ENCODE data around the gene STH.
"Not testable (repeated sequence)": the region's sequence is repeated elsewhere in the genome, so short reads cannot be mapped to it uniquely, and the experiment has no call there.

STH gene

GRCh38 chr17:46007461-46007965 is 8.5 kb downstream of the STH start:
- DNase-seq (ENCODE audit: low spot score): no peak

- DNase-seq (ENCODE audit: low spot score): no peak
Measured at GRCh38 chr17:46008591-46008990, 9.5 kb downstream of the STH start.

DNA sequence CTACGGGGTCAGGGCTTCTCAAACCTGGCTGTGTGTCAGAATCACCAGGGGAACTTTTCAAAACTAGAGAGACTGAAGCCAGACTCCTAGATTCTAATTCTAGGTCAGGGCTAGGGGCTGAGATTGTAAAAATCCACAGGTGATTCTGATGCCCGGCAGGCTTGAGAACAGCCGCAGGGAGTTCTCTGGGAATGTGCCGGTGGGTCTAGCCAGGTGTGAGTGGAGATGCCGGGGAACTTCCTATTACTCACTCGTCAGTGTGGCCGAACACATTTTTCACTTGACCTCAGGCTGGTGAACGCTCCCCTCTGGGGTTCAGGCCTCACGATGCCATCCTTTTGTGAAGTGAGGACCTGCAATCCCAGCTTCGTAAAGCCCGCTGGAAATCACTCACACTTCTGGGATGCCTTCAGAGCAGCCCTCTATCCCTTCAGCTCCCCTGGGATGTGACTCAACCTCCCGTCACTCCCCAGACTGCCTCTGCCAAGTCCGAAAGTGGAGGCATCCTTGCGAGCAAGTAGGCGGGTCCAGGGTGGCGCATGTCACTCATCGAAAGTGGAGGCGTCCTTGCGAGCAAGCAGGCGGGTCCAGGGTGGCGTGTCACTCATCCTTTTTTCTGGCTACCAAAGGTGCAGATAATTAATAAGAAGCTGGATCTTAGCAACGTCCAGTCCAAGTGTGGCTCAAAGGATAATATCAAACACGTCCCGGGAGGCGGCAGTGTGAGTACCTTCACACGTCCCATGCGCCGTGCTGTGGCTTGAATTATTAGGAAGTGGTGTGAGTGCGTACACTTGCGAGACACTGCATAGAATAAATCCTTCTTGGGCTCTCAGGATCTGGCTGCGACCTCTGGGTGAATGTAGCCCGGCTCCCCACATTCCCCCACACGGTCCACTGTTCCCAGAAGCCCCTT is 10.9 kb downstream of the STH start:
- DNase-seq (ENCODE audit: low spot score): no peak

DNA sequence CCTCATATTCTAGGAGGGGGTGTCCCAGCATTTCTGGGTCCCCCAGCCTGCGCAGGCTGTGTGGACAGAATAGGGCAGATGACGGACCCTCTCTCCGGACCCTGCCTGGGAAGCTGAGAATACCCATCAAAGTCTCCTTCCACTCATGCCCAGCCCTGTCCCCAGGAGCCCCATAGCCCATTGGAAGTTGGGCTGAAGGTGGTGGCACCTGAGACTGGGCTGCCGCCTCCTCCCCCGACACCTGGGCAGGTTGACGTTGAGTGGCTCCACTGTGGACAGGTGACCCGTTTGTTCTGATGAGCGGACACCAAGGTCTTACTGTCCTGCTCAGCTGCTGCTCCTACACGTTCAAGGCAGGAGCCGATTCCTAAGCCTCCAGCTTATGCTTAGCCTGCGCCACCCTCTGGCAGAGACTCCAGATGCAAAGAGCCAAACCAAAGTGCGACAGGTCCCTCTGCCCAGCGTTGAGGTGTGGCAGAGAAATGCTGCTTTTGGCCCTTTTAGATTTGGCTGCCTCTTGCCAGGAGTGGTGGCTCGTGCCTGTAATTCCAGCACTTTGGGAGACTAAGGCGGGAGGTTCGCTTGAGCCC is 11.6 kb downstream of the STH start:
- no peak for DNase-seq (ENCODE audit: low spot score)

- no peak for DNase-seq (ENCODE audit: low spot score)
Measured at GRCh38 chr17:46011711-46012505, 12.9 kb downstream of the STH start.

- DNase-seq (ENCODE audit: low spot score): no peak
Measured at GRCh38 chr17:46012506-46013079, 13.5 kb downstream of the STH start.

GRCh38 chr17:46013127-46013501 is 14.1 kb downstream of the STH start:
- DNase-seq (ENCODE audit: low spot score): no peak

DNA sequence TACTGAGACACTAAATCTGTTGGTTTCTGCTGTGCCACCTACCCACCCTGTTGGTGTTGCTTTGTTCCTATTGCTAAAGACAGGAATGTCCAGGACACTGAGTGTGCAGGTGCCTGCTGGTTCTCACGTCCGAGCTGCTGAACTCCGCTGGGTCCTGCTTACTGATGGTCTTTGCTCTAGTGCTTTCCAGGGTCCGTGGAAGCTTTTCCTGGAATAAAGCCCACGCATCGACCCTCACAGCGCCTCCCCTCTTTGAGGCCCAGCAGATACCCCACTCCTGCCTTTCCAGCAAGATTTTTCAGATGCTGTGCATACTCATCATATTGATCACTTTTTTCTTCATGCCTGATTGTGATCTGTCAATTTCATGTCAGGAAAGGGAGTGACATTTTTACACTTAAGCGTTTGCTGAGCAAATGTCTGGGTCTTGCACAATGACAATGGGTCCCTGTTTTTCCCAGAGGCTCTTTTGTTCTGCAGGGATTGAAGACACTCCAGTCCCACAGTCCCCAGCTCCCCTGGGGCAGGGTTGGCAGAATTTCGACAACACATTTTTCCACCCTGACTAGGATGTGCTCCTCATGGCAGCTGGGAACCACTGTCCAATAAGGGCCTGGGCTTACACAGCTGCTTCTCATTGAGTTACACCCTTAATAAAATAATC is 14.6 kb downstream of the STH start:
- DNase-seq (ENCODE audit: low spot score): no peak

GRCh38 chr17:46019408-46019925 is 20.4 kb downstream of the STH start:
- not testable (repeated sequence) for DNase-seq (ENCODE audit: low spot score)

DNA sequence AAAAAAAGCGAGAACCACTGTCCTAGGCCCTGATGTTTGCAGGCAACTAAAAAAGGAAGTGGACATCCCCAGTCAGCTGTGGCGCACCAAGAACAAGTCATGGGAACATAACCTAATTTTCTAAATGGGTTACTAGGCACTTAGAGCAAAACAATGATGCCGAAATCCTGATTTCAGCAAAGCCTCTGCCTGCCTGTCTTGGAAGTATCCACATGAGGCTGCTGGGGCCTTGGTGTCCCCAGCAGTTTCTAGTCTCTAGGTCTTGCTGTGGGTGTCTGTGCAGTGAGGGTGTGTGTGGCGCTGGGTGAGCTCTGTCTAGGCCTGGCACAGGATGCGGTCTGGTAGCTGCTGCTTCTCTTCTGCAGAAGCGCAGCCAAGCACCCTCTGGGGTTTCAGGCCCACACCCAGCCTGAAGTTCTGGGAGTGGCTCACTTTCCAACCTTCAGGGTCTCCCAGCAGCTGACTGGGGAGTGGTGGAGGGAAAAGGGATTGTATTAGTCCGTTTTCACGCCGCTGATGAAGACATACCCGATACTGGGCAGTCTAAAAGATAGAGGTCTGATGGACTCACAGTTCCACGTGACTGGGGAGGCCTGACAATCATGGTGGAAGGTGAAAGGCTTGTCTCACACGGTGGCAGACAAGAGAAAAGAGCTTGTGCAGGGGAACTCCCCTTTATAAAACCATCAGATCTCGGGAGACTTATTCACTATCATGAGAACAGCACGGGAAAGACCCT is 21.1 kb downstream of the STH start:
- peak; percentile 54 for DNase-seq (ENCODE audit: low spot score)

DNA sequence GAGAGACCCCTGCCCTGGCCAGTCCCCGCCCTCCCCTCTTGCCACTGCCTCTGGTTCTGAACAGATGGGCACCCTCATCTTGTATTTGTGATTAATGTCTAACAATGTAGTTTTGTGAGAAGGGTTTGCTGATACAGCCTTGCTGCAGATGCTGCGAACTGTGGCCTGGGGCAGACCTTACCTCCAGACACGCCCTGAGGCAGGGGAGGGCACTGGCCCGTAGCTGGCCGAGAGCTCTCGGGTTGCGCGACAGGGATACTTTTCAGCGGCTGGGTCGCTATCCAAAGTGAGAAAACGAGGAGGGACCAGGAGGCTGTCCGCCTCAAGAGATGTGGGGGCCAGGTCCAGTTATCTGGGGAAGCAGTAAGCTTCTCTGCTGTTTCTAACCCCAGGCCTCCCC is 21.9 kb downstream of the STH start:
- no peak for DNase-seq (ENCODE audit: low spot score)

- DNase-seq (ENCODE audit: low spot score): not testable (repeated sequence)
Measured at GRCh38 chr17:46023366-46023765, 24.3 kb downstream of the STH start.

DNA sequence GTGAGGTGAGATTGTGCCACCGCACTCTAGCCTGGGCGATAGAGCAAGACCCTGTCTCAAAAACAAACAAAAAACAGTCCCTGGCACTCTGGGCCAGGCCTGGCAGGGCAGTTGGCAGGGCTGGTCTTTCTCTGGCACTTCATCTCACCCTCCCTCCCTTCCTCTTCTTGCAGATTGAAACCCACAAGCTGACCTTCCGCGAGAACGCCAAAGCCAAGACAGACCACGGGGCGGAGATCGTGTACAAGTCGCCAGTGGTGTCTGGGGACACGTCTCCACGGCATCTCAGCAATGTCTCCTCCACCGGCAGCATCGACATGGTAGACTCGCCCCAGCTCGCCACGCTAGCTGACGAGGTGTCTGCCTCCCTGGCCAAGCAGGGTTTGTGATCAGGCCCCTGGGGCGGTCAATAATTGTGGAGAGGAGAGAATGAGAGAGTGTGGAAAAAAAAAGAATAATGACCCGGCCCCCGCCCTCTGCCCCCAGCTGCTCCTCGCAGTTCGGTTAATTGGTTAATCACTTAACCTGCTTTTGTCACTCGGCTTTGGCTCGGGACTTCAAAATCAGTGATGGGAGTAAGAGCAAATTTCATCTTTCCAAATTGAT is 24.8 kb downstream of the STH start:
- no peak for DNase-seq (ENCODE audit: low spot score)

GRCh38 chr17:46024590-46024989 is 25.5 kb downstream of the STH start:
- DNase-seq (ENCODE audit: low spot score): no peak

- no peak for DNase-seq (ENCODE audit: low spot score)
Measured at GRCh38 chr17:46025060-46025459, 26.0 kb downstream of the STH start.

DNA sequence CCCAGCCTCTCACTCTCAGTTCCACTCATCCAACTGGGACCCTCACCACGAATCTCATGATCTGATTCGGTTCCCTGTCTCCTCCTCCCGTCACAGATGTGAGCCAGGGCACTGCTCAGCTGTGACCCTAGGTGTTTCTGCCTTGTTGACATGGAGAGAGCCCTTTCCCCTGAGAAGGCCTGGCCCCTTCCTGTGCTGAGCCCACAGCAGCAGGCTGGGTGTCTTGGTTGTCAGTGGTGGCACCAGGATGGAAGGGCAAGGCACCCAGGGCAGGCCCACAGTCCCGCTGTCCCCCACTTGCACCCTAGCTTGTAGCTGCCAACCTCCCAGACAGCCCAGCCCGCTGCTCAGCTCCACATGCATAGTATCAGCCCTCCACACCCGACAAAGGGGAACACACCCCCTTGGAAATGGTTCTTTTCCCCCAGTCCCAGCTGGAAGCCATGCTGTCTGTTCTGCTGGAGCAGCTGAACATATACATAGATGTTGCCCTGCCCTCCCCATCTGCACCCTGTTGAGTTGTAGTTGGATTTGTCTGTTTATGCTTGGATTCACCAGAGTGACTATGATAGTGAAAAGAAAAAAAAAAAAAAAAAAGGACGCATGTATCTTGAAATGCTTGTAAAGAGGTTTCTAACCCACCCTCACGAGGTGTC is 26.6 kb downstream of the STH start:
- no peak for DNase-seq (ENCODE audit: low spot score)

DNA sequence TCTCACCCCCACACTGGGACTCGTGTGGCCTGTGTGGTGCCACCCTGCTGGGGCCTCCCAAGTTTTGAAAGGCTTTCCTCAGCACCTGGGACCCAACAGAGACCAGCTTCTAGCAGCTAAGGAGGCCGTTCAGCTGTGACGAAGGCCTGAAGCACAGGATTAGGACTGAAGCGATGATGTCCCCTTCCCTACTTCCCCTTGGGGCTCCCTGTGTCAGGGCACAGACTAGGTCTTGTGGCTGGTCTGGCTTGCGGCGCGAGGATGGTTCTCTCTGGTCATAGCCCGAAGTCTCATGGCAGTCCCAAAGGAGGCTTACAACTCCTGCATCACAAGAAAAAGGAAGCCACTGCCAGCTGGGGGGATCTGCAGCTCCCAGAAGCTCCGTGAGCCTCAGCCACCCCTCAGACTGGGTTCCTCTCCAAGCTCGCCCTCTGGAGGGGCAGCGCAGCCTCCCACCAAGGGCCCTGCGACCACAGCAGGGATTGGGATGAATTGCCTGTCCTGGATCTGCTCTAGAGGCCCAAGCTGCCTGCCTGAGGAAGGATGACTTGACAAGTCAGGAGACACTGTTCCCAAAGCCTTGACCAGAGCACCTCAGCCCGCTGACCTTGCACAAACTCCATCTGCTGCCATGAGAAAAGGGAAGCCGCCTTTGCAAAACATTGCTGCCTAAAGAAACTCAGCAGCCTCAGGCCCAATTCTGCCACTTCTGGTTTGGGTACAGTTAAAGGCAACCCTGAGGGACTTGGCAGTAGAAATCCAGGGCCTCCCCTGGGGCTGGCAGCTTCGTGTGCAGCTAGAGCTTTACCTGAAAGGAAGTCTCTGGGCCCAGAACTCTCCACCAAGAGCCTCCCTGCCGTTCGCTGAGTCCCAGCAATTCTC is 27.4 kb downstream of the STH start:
- DNase-seq (ENCODE audit: low spot score): no peak

- DNase-seq (ENCODE audit: low spot score): no peak
Measured at GRCh38 chr17:46027048-46027975, 28.3 kb downstream of the STH start.
